Measurements from ENCODE around the gene UBE2E2.
"Not testable (repeated sequence)": the region's sequence is repeated elsewhere in the genome, so short reads cannot be mapped to it uniquely, and the experiment has no call there.

DNA sequence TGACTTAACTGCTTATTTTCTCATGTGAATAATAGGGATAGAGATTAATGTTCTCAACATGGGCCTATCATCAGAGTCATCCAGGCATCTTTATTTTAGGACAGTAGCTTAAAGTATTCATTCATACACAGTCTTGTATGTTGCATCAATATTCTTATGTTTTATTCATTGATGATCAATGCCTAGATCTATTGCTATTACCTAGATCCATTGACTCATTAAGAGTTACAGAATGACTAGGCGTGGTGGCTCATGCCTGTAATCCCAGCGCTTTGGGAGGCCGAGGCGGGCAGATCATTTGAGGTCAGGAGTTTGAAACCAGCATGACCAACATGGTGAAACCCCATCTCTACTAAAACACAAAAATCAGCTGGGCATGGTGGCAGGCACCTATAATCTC is 26.3 kb upstream of the UBE2E2 start:
- not testable (repeated sequence) for TF ChIP-seq CTCF, POLR2A (IDR thresholded peaks at IDR 0.05)
